Lower leg skin (tissue), 3 donors: ENCODE data around the gene EDC3.

Experiments used
- CTCF ChIP-seq, 3 donors: fragments of 450-650 bp; IDR thresholded peaks; one replicate each; pipeline ENCODE4 v1.5.1; 2016; ENCODE audit warnings: antibody characterized with exemption in 3 of 3, mild to moderate bottlenecking in 3 of 3, moderate library complexity in 2 of 3
- POLR2A ChIP-seq, 2 donors: fragments of 450-650 bp; IDR thresholded peaks; one replicate each; pipeline ENCODE4 v1.6.1; 2016 to 2017; ENCODE audit warnings: antibody characterized with exemption in 2 of 2, mild to moderate bottlenecking in 1 of 2, moderate library complexity in 1 of 2

- TF ChIP-seq CTCF (IDR thresholded peaks at IDR 0.05) (no peak), POLR2A (IDR thresholded peaks at IDR 0.05) (no peak)
These were observed 106.0 kb downstream of the EDC3 start for GRCh38 chr15:74589826-74590225.
